ENCODE measurements around the gene RBM10. TPM values are rescaled to one million over a fixed set of nuclear protein-coding genes. Genes with fewer than 3 reads are reported as not detected.

RBM10 gene
- total RNA-seq, 1 donor from 2014 or later = 41.2 TPM

DNA sequence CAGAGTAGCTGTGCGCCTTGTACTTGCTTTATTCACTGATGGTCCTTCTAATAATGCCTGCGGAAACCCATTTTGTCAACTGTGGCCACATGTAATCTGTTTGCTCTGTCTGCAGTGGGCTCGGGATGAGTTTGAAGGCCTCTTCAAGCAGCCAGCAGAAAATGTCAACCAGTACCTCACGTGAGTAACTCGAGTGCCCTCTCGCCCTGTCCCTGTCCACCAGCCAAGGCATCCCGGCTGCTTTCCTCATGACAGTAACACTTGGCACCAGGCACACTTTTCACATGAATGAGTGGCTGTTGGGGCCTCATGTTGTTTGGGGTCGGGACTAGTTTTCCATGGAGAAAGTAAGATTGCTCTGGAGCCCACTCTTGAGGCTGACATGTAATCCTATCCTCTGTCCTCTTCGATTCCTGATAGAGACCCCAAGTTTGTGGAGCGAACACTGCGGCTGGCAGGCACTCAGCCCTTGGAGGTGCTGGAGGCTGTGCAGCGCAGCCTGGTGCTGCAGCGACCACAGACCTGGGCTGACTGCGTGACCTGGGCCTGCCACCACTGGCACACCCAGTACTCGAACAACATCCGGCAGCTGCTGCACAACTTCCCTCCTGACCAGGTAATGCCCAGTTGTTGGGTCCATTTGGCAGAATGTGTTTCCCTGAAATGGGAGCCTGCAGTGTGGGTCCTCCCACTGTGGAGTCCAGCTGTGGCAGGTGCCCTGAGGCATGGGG, 64.7 kb downstream of the RBM10 start:
- no peak overlapping the region for H3K4me3 ChIP-seq (ENCODE audit: low read depth, low read length)
- DNase-seq (ENCODE audit: low read depth) = no peak
- TF ChIP-seq, protein P1, sequence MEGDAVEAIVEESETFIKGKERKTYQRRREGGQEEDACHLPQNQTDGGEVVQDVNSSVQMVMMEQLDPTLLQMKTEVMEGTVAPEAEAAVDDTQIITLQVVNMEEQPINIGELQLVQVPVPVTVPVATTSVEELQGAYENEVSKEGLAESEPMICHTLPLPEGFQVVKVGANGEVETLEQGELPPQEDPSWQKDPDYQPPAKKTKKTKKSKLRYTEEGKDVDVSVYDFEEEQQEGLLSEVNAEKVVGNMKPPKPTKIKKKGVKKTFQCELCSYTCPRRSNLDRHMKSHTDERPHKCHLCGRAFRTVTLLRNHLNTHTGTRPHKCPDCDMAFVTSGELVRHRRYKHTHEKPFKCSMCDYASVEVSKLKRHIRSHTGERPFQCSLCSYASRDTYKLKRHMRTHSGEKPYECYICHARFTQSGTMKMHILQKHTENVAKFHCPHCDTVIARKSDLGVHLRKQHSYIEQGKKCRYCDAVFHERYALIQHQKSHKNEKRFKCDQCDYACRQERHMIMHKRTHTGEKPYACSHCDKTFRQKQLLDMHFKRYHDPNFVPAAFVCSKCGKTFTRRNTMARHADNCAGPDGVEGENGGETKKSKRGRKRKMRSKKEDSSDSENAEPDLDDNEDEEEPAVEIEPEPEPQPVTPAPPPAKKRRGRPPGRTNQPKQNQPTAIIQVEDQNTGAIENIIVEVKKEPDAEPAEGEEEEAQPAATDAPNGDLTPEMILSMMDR (conservative IDR thresholded peaks at IDR 0.05; ENCODE audit: low read depth, low read length) = no peak

DNA sequence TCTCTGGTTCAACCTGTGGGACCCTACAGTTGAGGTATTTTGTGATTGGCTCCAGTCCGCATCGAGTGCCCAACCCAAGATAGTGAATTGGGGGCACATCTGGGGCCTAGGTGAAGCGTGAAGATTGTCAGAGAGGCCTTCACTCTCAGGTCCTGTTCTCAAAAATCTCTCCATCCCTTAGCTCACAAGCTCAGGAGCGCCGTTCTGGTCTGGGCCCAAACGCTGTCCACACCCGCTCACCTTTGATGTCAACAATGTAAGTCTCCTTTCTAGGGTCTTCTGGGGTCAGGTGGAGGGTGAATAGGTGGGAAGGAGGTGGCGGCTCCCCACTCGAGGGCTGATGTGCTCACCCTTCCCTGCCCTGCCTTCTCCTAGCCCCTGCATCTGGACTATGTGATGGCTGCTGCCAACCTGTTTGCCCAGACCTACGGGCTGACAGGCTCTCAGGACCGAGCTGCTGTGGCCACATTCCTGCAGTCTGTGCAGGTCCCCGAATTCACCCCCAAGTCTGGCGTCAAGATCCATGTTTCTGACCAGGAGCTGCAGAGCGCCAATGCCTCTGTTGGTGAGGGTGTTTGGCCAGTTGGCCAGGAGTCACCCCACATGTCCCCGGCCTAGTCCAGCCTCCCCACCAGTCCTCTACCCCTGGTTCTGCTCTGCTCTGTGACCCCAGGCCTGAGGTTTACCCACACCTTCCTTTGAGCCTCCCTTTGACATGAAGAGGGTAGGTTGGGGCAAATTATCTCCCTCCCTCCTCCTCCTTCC, 65.8 kb downstream of the RBM10 start:
- no peak for DNase-seq (ENCODE audit: low read depth)
- TF ChIP-seq, protein P1 (conservative IDR thresholded peaks at IDR 0.05; ENCODE audit: low read depth, low read length) = no peak

DNA sequence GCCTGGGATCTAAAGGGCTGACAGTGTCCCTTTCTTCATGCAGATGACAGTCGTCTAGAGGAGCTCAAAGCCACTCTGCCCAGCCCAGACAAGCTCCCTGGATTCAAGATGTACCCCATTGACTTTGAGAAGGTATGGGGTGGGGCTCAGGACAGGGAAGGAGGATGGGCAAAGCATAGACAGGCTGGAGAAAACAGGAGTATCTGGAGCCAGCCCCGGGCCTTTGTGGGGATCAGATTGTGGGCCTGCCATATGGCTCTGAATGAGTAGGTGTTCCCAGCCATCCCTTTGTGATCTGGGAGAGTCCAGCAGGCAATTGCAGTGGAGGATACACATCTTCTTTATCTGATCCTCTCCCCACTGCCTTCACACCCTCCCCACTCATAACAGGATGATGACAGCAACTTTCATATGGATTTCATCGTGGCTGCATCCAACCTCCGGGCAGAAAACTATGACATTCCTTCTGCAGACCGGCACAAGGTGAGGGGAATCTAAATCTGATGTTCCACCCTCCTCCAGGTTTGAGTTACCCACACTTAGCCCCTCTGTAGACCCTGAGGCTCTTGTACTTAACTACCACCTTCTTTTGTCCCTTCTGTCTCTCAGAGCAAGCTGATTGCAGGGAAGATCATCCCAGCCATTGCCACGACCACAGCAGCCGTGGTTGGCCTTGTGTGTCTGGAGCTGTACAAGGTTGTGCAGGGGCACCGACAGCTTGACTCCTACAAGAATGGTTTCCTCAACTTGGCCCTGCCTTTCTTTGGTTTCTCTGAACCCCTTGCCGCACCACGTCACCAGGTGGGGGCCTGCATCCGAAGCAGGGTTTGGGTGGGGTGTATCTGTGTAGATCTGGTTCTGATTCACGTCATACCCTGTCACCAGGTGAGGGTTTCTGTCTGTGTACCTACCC, 67.6 kb downstream of the RBM10 start:
- DNase-seq (ENCODE audit: low read depth) = no peak
- TF ChIP-seq, protein P1 (conservative IDR thresholded peaks at IDR 0.05; ENCODE audit: low read depth, low read length) = no peak

More for the DNA sequence above, 65.8 kb downstream of the RBM10 start:
- no peak overlapping the region for H3K4me3 ChIP-seq (ENCODE audit: low read depth, low read length)

DNA sequence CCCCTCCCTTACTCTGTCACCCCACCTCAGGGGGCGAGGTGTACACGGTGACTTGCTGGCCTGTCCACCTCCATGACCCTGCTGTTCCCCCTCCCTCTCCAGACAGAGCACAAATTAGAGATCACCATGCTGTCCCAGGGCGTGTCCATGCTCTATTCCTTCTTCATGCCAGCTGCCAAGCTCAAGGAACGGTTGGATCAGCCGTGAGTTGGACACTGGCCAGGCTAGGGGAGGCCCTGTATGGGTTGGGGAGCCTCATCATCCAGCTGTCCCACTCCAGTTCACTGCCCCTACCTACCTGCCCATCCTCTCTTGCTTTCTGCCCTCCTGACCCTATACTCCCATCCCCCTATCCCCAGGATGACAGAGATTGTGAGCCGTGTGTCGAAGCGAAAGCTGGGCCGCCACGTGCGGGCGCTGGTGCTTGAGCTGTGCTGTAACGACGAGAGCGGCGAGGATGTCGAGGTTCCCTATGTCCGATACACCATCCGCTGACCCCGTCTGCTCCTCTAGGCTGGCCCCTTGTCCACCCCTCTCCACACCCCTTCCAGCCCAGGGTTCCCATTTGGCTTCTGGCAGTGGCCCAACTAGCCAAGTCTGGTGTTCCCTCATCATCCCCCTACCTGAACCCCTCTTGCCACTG, 69.5 kb downstream of the RBM10 start:
- TF ChIP-seq, protein P1 (conservative IDR thresholded peaks at IDR 0.05; ENCODE audit: low read depth, low read length) = no peak
- no peak for DNase-seq (ENCODE audit: low read depth)
- no peak overlapping the region for H3K4me3 ChIP-seq (ENCODE audit: low read depth, low read length)

More for the DNA sequence above, 67.6 kb downstream of the RBM10 start:
- H3K4me3 ChIP-seq (ENCODE audit: low read depth, low read length) = no peak overlapping the region

DNA sequence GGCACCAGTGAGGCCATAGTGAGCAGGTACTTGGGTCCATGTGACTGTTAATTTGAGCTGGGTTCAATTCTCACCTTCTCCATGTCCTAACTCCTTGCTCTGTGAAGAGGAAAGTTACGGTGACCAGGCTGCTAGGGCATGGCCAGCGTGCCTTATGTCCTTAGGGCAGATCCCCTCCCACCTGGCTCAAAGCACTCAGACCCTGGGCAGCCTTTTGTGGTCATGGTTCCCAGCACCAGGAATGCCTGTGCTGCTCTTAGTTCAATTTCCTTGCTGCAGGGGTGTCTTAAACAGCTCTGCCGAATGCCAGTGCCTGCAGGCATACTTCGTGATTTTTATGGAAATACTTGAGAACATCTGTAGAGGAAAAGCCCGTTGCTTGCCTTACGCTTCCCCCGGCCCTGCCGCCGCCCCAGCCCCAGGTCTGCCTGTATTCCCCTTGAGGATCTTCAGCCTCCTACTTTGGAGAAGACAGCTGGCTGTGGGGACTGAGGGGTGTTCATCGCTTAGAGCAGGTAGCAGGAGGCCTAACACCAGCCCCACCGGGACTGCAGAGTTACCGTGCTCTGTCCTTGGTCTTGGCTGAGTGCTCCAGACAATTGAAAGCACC, 70.4 kb downstream of the RBM10 start:
- no peak overlapping the region for H3K4me3 ChIP-seq (ENCODE audit: low read depth, low read length)
- TF ChIP-seq, protein P1 (conservative IDR thresholded peaks at IDR 0.05; ENCODE audit: low read depth, low read length) = no peak
- DNase-seq (ENCODE audit: low read depth) = no peak

DNA sequence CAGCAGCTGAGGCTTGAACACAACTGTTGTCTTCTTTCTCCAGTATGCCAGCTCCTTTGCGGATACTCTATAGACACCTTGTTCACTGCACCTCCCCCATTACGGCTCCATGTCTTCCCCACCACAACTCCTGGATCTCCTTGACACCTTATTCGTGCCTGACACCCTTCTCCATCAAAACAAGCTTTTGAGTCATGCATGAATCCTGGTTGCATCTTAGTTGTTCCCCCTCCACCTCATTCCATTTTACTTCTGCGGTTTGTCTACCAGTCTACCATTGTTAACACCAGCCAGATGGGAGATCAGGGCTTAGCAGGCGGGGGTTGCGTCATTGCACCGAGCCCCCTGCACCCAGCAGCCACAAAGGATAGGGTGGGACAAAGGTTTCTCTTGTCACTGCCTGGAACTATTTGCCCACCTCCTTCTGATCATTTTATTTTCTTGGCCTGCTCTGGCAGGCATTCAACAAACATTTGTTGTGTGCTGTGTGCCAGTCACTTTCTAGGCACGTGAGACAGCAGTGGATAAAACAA, 71.4 kb downstream of the RBM10 start:
- TF ChIP-seq, protein P1 (conservative IDR thresholded peaks at IDR 0.05; ENCODE audit: low read depth, low read length) = no peak
- DNase-seq (ENCODE audit: low read depth) = no peak
- no peak overlapping the region for H3K4me3 ChIP-seq (ENCODE audit: low read depth, low read length)

Data from epithelial cell of proximal tubule (primary cell).